Thyroid gland (tissue), 4 donors: ENCODE data around the gene TBC1D20. TPM values are rescaled to one million over a fixed set of nuclear protein-coding genes. Genes with fewer than 3 reads are reported as not detected.

Experiments
- DNase-seq, 2 donors: peaks; one replicate each; pipeline ENCODE4 v3.0.0-alpha.2; 2019
- H3K27ac ChIP-seq, 3 donors: fragments of 200-600 bp; sonication (generic); 1 replicate in 2 of 3; 2 replicates in 1 of 3; pipeline ENCODE4 v1.5.1; 2016 to 2019; ENCODE audit warnings: mild to moderate bottlenecking in 1 of 3, moderate library complexity in 1 of 3
- H3K27me3 ChIP-seq: fragments of 200-600 bp; sonication (generic); one replicate; pipeline ENCODE4 v1.5.1; 2019
- H3K36me3 ChIP-seq, 2 donors: fragments of 200-600 bp; sonication (generic); one replicate each; pipeline ENCODE4 v1.5.1; 2016 to 2019
- H3K4me1 ChIP-seq, 2 donors: fragments of 200-600 bp; sonication (generic); one replicate each; pipeline ENCODE4 v1.5.1; 2017 to 2019
- H3K4me3 ChIP-seq, 3 donors: fragments of 200-600 bp; sonication (generic); replicated peaks in 1 of 3; 1 replicate in 2 of 3; 2 replicates in 1 of 3; pipeline ENCODE4 v1.5.1; 2016; ENCODE audit warnings: mild to moderate bottlenecking in 1 of 3
- H3K9me3 ChIP-seq: fragments of 200-600 bp; sonication (generic); one replicate; pipeline ENCODE4 v1.5.1; 2017
- CTCF ChIP-seq, 6 experiments: fragments of 200-600 bp in 3 of 6; fragments of 450-650 bp in 3 of 6; sonication (generic) in 3 of 6; IDR thresholded peaks; one replicate each; pipeline ENCODE4 v1.5.1; 2016 to 2019; ENCODE audit warnings: antibody characterized with exemption in 6 of 6, mild to moderate bottlenecking in 2 of 6, inconsistent platforms in 1 of 6, moderate library complexity in 1 of 6
- POLR2A ChIP-seq, 2 donors: fragments of 450-650 bp; IDR thresholded peaks; one replicate each; pipeline ENCODE4 v1.6.1; 2017; ENCODE audit warnings: antibody characterized with exemption in 2 of 2, mild to moderate bottlenecking in 2 of 2, moderate library complexity in 1 of 2
- WGBS, 2 donors: methylation state at CpG; one replicate each; pipeline ENCODE4 v1.1.5; 2017; 5-methylcytosine and 5-hydroxymethylcytosine counted together
- intact Hi-C: fragments of 100-400 bp; cut with DNase I; formaldehyde crosslinking; loops from one replicate; pipeline ENCODE4 v1.15.1; 2023
- total RNA-seq, 4 donors: library from RNA; depleted of rRNA; stranded (reverse); fragments of >200 nt; gene quantifications; one replicate each; pipeline ENCODE4 v1.2.3, GENCODE V29; 2016

TBC1D20 gene
- total RNA-seq, 4 donors from 2014 or later: 34.1 to 40.5 (median 35.6) TPM

- Histone ChIP-seq H3K4me3 (no peak overlapping the region), H3K36me3 (no peaks in the 10 kb centered on the region), H3K4me1 (peaks cover 0 to 6% of the 10 kb centered on the region in 2 donors), H3K9me3 (no peaks in the 10 kb centered on the region), H3K27me3 (no peaks in the 10 kb centered on the region), H3K27ac (no peak overlapping the region)
- TF ChIP-seq CTCF (IDR thresholded peaks at IDR 0.05) (no peak), POLR2A (IDR thresholded peaks at IDR 0.05) (no peak)
- intact Hi-C loops: loop anchor here (10.0 kb wide), 2 partner anchors 48 to 62 kb away; partner anchors contain the start of gene TBC1D20
- 80 to 89% methylated on average over 2 of the region's 2 CpGs for WGBS, 2 donors
- no peak for DNase-seq
Observed at GRCh38 chr20:402496-402885, 59.8 kb downstream of the TBC1D20 start.

- TF ChIP-seq CTCF (IDR thresholded peaks at IDR 0.05) (no peak), POLR2A (IDR thresholded peaks at IDR 0.05) (no peak)
- no peak for DNase-seq
- H3K27ac ChIP-seq: no peak overlapping the region
- H3K9me3 ChIP-seq: no peaks in the 10 kb centered on the region
- intact Hi-C loops: loop anchor here (10.0 kb wide), 2 partner anchors 47 to 63 kb away; partner anchors contain the start of gene TBC1D20
- no peak overlapping the region for H3K4me3 ChIP-seq
- no peaks in the 10 kb centered on the region for H3K27me3 ChIP-seq
- H3K4me1 ChIP-seq: peaks cover 0 to under 1% of the 10 kb centered on the region in 2 donors
- 77 to 89% methylated on average over 9 of the region's 9 CpGs for WGBS, 2 donors
- H3K36me3 ChIP-seq: peaks cover 4% of the 10 kb centered on the region in 2 donors
Observed at GRCh38 chr20:401682-402495, 60.4 kb downstream of the TBC1D20 start.

GRCh38 chr20:400454-401275 is 61.7 kb downstream of the TBC1D20 start:
- intact Hi-C loops: loop anchor here (10.0 kb wide), 2 partner anchors 46 to 64 kb away; partner anchors contain the start of gene TBC1D20

GRCh38 chr20:400128-400453 is 62.2 kb downstream of the TBC1D20 start:
- Histone ChIP-seq H3K27ac (no peak overlapping the region), H3K4me3 (no peak overlapping the region), H3K9me3 (no peaks in the 10 kb centered on the region), H3K27me3 (no peaks in the 10 kb centered on the region), H3K36me3 (peaks cover 14% of the 10 kb centered on the region in 2 donors), H3K4me1 (no peaks in the 10 kb centered on the region)
- intact Hi-C loops: loop anchor here (10.0 kb wide), 2 partner anchors 45 to 65 kb away; partner anchors contain the start of gene TBC1D20
- TF ChIP-seq CTCF (IDR thresholded peaks at IDR 0.05) (no peak), POLR2A (IDR thresholded peaks at IDR 0.05) (no peak)
- DNase-seq: no peak
- WGBS, 2 donors: 41 to 82% methylated on average over 2 of the region's 2 CpGs

More at GRCh38 chr20:400454-401275, 61.7 kb downstream of the TBC1D20 start:
- 79 to 86% methylated on average over 5 of the region's 5 CpGs for WGBS, 2 donors
- Histone ChIP-seq H3K9me3 (no peaks in the 10 kb centered on the region), H3K27ac (no peak overlapping the region), H3K4me3 (no peak overlapping the region), H3K27me3 (no peaks in the 10 kb centered on the region), H3K36me3 (peaks cover 14% of the 10 kb centered on the region in 2 donors), H3K4me1 (no peaks in the 10 kb centered on the region)
- TF ChIP-seq POLR2A (IDR thresholded peaks at IDR 0.05) (no peak), CTCF (IDR thresholded peaks at IDR 0.05) (no peak)
- DNase-seq: no peak
